HG03342 (cell line): Measurements from ENCODE around the gene SYNGR4.
"Not testable (repeated sequence)": the region's sequence is repeated elsewhere in the genome, so short reads cannot be mapped to it uniquely, and the experiment has no call there.

Source experiments
- ATAC-seq: cut with Tn5 transposase; IDR thresholded peaks from one replicate; pipeline ENCODE4 v1.9.1; 2021; ENCODE audit warnings: mild to moderate bottlenecking, moderate library complexity; ENCODE audit not compliant: unreplicated experiment

SYNGR4 gene, protein sequence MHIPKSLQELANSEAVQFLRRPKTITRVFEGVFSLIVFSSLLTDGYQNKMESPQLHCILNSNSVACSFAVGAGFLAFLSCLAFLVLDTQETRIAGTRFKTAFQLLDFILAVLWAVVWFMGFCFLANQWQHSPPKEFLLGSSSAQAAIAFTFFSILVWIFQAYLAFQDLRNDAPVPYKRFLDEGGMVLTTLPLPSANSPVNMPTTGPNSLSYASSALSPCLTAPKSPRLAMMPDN

DNA sequence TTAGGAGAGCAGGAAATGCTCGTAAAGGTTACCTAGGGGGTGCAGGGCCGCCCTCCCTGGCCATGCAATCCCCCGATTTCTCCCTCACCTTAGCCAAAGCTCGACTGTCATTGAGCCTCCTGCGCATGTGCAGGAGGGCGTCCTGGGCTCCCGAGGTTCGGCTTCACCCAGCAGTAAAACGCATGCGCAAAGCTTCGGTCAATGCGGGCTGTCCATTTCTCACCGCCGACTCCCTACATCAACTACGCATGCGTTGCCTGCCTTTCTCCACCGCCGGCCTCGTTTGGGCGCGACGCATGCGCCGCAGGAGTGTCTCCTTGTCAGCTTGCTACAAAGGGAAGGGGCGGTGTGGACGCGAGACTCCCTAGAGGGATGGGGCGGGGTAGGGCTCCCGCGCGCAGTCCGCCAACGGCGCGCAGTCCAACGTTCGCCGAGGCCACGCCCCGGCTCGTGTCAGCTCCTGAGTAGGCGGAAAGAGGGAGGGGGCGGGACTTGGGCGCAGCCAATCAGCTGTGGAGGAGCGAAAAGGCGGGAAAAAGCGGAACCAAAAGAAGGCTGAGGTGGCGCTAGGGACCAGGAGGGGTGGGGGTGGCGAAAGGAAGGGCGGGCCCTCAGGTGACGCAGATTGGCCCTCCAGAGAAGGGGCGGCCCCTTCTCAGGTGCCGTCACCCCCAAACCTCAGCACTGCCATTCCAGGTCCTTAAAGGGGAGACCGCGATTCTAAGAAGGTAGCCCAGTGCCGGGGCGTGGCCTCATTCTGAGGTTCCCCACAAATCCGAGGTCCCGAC lies at the start of gene SYNGR4, which contains the start of gene TMEM143:
SYNGR4 (plus strand) TSS at position 558 of the 788 bp plus-strand sequence. CDS start 1,476 bp downstream, outside the sequence.
TMEM143 (minus strand) TSS at position 131 of the 788 bp plus-strand sequence; CDS start at position 111, 20 bp downstream.
- ATAC-seq = peak; percentile 75

DNA sequence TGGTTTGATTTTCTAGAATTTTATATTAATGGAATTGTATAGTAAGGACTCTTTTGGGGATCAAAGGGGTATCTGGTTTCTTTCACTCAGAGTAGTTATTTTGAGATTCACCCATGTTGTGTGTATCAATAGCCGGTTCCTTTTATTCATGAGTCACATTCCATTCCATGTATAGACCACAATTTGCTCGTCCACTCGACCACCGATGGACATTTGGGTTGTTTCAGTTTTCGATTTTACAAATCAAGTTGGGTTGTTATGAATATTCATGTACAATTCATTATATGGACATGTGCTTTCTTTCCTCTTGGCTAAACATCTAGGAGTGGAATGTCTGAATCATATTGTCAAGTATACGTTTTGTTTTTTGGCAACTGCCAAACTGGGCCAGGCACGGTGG lies 48.5 kb upstream of the SYNGR4 start:
- no peak for ATAC-seq

DNA sequence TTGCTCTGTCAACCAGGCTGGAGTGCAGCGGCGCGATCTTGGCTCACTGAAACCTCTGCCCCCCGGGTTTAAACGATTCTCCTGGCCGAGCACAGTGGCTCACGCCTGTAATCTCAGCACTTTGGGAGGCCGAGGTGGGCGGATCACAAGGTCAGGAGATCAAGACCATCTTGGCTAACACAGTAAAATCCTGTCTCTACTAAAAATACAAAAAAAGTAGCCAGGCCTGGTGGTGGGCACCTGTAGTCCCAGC lies 46.5 kb upstream of the SYNGR4 start:
- ATAC-seq = not testable (repeated sequence)

DNA sequence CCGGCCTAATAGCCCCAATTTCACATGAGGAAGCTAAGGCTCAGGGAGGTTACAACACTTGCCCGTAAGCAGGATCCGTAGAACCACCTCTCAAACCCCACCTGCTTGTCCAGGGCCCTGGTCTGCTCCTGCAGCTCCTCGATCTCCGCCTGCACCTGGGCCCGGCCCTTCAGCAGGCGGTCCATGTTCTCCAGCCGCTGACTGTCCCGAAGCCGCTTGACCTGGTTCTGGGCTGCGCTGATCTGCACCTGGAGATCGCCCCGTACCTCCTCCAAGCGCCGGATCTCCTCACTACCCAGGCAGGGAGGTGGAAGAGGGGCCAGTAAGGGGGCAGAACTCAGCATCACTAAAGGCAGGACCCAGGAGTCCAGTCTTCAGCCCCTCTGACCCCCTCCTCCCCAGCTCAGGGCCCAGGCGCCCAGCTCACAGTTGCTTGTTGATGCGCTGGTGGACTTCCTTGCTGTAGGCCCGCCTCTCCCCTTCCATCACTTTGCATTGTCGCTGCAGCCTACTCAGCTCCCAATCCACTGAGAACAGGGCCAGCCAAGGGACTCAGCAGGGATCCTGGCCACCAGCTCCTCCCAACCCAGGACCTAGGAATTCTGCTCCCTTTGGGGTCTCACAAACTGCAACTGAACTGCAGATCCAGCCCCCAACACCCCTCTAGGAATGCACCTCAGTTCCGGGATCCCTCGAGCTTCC lies 45.7 kb upstream of the SYNGR4 start:
- ATAC-seq = no peak

DNA sequence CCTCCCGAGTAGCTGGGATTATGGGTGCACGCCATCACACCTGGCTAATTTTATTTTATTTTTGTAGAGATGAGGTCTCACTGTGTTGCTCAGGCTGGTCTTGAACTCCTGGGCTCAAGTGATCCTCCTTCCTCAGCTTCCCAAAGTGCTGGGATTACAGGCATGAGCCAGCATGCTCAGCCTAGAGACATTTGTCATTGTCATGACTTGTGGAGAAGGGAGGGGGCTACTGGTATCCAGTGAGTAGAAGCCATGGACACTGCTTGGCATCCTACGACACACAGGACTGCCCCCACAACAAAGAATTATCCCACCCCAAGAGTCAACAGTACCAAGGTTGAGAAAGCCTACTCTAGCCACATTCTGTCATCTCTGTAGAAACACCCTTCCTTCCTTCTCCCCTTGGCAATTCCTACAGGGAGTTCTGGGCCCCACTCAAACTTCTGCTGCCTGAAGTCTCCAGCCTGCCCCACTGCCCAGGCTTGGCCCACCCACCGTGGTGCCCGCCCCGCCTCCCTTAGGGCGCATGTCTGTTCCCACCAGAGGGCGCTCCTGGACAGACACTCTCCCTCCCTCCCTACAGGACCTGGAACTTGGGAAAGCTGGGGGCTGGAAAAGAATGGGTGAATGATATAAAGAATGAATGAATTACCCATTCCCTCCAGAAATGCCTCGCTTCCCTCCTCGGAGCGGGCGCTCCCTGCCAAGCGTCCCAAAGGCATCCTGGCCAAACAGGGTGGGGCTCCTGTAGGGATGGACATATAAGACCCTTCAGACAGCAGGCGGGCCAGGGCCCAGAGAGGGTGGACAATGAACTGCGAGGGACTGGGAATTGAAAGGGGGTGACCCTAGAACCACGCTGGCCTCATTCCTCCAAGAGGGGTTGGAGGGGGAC lies 44.3 kb upstream of the SYNGR4 start:
- ATAC-seq = no peak

DNA sequence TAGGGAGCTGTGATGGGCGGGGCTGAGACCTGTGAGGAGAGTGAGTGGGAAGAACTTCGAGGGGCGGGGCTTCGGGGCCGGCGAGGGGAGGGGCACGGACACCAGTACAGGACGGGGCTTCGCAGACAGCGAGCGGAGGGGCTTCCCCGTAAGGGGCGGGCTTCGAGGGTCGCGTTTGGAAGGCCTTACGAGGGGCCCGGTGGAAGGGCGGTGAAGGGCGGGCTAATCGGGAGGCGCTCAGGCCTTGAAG lies 42.9 kb upstream of the SYNGR4 start:
- ATAC-seq = peak; percentile 33

DNA sequence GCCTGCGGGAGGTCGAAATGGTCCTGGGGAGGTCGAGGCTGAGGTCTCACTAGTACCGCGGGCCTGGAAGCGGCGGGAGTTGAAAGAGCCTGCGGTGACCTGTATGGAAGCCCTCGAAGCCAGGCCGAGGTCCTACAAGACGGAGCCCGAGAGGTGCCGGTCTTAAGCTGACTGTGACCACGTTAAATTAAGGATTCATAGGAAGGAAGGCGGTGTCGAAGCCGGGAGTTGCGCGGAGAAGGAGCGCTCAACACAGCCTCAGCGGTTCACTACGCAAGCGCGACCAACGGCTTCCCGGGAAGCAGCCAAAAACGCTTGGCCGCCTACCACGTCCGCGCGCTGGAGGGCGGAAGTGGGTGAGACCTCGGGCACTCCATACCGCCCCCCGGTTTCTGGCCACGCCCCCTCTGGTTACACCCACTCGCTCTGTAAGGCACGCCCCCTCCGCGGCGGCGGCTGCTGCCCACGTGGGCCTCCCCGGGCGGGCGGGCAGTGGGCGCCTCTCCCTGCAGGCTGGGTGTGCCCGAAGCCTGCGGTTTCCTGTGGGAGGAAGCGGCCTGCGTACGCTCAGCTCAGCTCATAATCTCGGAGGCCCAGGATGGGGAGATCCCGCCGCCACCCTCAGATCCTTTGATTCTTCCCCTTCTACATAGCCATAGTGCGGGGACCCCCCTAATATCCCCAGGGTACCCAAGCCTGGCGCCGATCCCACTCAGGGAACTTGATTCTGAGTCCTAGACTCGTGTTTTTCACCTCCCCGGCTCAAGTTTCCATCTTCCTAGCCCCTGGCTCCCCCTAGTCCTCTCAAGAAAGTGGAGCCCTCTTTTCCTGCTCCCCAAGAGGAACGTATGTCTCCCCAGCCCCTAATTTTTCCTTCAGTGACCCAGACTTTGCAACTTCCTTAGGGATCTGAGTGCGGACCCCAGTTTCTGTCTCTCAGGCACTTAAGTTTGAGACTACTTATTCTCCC lies 42.3 kb upstream of the SYNGR4 start:
- peak; percentile 59 for ATAC-seq

DNA sequence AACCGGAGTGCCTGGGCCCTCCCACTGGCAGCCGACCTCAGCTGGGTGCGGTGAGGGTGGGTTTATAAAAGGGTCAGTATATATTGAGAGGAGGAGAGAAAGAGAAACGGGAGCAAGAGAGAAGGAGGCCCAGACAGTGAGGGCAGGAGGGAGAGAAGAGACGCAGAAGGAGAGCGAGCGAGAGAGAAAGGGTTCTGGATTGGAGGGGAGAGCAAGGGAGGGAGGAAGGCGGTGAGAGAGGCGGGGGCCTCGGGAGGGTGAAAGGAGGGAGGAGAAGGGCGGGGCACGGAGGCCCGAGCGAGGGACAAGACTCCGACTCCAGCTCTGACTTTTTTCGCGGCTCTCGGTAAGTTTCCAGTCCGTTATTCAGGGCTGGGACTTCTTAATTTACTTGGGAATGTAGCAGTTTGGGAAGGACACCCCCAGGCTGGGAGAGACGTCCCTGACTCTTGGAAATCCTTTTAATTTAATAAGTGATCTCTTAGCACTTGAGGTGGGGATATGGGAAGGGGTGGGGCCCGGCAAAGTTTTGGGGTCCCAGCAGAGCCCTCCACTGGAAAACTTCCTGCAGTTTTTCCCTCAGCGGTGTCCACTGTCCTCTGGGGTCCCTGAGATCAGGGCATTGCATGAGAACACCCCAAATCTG lies 38.8 kb upstream of the SYNGR4 start, which contains the start of gene EMP3:
EMP3 (plus strand) TSS at position 288 of the 646 bp plus-strand sequence. CDS start 1,293 bp downstream, outside the sequence.
- ATAC-seq = no peak

DNA sequence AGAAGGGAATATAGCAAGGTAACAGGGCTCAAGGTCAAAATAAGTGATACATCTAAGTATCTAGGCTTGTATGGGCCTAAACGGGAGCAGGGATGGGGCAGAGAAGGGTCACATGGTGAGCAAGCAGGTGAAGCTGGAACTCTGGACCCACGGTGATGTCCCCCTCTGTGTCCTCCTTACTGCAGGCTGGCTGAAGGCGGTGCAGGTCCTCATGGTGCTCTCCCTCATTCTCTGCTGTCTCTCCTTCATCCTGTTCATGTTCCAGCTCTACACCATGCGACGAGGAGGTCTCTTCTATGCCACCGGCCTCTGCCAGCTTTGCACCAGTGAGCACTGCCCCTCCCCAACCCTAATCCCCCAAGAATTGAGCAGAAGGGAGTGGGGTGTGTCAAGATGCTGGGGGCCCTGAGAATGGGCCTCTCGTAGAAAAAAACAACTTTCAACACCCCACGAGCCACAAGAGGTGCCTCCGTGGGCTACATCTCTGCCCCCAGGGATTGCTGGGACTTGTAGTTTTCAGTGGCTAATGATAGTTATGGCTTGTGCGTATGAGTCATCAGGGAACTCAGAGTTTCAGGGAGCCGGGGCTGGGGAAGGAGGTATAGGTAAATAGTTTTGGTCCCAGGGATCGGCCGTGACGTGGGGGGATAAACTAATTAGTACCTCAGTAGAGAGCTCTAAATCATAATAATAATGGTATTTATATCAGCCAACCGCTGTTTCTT lies 34.8 kb upstream of the SYNGR4 start:
- ATAC-seq = no peak

DNA sequence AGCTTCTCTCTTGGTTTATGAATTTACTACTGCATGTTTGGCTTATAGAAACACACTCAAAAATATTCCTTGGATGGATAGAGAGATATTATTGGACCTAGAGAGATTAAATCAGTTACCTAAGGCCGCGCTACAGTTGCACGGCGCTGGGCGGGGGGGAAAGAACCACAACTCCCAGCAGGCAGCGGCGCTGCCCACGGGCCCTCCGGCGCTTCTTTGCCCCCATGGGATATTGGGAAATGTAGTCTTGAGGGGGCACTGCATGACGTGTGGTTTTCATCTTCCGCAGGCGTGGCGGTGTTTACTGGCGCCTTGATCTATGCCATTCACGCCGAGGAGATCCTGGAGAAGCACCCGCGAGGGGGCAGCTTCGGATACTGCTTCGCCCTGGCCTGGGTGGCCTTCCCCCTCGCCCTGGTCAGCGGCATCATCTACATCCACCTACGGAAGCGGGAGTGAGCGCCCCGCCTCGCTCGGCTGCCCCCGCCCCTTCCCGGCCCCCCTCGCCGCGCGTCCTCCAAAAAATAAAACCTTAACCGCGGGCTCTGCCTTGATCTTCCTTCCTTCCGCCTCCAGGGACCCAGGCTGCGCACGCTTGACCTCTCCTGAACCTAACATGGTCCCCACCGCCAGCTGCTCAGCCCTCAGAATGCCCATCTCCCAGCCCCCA lies 34.0 kb upstream of the SYNGR4 start:
- no peak for ATAC-seq

DNA sequence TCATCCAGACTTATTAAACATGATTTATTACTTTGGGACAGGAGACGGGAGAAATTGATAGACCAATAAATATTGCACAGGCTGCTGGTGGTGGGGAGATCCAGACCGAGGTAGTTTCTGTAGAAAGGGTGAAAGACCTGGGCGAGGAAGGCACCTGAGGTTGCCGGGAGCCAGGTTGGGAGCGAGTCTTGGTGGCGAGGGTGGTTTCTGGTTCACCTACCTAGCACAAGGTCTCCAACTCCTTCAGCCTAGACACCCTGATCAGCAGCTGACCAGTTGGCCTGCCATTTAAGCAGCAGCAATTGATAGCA lies 31.9 kb upstream of the SYNGR4 start:
- no peak for ATAC-seq

DNA sequence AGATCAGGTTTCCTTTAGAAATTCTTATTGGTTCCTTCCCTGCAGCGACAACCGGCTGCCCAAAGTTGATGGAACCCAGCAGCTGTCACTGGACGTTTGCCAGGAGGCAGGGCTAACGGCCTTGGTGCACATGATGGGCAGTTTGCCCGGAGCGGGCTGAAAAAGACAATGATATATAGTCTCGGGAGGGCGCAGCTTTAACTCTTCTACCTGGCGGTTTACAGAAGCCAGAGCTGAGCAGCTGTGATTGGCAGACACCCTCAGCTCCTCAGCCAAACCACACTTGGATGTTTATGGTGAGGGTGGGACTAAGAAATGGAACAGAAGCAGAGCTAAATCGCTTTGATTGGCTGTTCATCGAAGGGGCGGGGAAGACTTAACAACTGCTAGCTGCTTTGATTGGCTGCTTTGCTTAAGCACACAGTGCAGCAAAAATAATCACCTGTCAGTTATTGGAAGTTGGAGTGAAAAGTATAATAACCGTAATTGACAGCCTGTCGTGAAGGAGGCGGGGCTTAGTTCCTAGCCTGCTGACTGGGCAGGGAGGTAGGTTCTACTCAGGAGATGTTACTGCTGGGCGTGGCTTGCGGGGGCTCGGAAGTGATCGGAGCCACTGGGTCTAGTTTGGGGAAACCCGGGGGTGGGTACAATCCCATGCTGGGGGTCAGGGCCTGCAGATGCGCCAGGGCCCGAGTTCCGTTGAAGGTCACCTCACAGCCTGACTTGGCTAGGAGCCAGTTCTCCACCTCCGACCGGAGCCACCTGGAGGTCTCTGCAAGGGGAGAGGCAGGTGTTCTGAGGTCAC lies 31.3 kb upstream of the SYNGR4 start:
- ATAC-seq = peak; percentile 47

DNA sequence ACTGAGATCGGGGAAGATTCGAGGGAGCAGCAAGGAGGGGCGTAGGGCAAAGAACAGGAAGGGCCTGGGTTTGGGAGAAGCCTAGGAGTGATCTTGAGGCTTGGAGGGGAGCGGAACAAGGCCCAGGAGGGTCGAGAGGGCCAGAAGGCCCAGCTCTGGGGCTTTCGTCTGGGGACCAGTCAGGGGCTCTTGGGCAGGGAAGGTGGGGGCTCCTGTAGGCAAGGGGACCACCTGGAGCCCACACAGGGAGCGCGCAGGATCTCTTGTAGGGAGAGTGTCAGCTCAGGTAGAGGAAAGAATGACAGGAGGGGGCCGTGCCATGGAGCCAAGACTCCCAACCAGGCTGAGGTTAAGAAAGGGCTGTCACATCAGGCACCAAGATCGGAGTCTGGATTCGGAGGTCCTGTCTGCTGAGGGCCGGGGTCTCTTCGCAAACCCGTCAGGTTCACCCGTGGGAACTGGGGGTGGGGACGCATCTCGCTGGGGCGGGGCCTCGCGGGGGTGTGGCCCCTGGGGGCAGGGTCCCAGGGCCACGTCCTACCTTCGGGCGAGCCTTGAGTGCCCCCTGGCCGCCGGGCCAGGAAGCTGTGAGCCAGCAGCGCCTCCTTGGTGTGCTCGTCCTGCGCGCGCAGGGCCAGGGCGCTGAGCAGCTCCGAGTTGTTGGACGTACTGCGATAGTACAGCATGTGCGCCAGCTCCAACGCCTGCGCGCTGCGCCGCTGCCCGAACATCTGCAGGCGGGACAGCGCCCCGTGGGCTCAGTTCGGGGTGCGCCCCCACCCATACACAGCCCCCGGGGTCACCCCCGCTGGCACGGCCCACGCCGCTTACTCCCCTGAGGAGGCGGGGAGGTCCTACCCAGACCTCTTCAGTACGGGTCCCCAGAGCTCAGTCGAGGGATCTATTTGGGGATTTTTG lies 30.4 kb upstream of the SYNGR4 start:
- peak; percentile 50 for ATAC-seq

DNA sequence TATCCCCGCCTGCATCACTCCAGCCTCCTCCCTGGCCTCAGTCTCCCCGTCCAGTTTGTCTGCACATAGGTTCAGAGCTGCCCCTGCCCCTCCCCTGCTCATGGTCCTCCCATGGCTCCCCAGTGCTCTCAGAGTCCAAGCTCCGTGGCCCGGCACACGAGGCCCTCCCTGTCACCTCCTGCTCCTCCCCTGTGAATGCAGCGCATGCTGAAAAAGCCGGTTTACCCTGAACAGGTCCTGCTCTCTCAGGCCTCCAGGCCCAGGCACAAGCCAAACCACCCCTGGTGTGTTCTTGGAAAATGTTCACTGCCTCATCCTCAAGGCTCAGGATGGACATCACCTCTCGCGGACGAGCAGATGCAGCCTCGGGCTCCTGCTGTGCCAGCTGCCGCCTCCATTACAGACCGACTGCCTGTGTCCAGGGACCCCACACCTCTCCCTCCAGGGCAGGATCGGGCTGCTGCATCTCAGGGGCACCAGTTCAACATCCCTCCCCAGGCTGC lies 25.9 kb upstream of the SYNGR4 start:
- no peak for ATAC-seq

DNA sequence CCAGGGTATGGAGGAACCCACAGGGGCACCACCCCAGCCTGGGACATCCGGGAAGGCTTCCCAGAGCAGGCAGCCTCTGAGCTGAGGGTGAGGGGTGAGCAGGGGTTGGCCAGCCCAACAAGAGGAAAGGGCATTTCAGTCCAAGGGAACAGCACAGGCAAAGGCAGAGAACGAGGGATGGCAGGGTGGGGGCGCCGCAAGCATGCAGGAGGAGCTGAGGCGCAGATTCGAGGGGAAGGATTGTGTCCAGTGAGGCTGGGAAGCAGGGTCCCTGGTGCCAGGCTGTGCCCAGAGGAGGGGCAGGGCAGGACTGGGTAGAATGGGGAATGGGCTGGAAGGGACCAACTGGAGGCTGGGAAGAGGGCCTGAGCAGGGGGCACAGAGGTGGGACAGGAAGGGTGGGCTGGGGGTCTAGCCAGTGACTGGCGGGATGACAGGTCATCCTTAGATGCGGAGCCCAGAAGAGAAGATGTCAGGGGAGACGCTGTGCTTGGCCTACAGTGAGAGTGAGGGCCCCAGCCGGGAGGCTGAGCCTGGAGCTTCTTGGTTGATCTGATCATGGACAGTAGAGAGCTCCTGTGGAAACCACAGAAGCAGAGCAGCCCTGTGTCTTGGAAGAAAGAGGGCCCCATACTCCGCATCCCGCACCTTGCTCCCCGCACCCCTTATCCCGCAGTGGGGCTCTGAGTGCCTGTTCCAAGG lies 25.2 kb upstream of the SYNGR4 start:
- ATAC-seq = no peak

DNA sequence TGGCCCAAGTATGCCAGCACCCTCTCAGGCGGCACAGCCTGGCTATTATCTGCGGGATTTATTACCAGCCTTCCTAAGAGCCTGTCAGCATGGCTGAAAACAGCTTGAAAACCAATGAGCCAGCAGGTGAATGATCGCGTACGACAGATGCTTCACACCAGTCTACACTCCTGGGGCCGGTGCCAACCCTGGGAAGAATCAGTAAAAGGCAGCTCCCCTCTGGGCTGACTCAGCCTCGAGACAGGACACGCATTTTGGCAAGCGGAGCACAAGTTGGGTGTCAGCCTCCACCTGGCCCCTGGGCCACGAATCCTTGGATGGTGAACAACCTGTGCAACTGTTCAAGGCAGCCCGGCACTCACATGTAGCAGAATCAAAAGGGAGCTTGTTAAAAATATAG lies 23.2 kb upstream of the SYNGR4 start:
- ATAC-seq = no peak
